ENCODE measurements around the gene SPATA13.

GRCh38 chr13:24261566-24261965 is 101.0 kb downstream of the SPATA13 start:
- TF ChIP-seq EZH2phosphoT487 (IDR thresholded peaks at IDR 0.05; ENCODE audit: borderline replicate concordance) (no peak), YY1 (IDR thresholded peaks at IDR 0.05; ENCODE audit: extremely low read depth, insufficient replicate concordance, low read depth, low read length) (no peak), EZH2 (IDR thresholded peaks at IDR 0.05) (no peak), ATF3 (IDR thresholded peaks at IDR 0.05) (no peak), ZNF274 (IDR thresholded peaks at IDR 0.05; ENCODE audit: low read depth, low read length) (no peak)

All from HCT116 (cell line).